Femur (tissue), 1 donor: ENCODE results near the gene CAPN11.
"Not testable (repeated sequence)": the region's sequence is repeated elsewhere in the genome, so short reads cannot be mapped to it uniquely, and the experiment has no call there.

Experiments
- DNase-seq: peaks from one replicate; pipeline ENCODE4 v3.0.0-alpha.2; 2017

CAPN11 gene

GRCh38 chr6:44183783-44184182, 25.2 kb downstream of the CAPN11 start:
- DNase-seq = no peak

- not testable (repeated sequence) for DNase-seq
Observed at GRCh38 chr6:44185356-44185755, 26.7 kb downstream of the CAPN11 start.

- DNase-seq = no peak
Observed at GRCh38 chr6:44185953-44186634, 27.5 kb downstream of the CAPN11 start.

DNA sequence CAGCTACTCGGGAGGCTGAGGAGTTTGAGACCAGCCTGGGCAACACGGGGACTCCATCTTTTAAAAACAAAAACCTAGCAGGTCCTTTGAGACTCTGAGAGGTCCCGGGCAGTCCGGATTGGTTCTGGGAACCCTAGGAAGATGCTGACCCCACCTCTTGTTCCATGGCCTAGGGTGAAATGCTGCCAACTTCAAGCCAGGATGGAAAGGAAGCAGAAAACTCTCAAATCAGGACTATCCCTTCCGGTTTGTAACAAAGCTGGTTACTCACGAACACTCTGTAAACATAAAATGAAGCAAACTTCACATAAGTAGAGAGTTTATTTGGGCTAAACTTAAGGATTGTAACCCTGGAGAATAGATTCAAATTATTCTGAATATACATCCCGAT, 28.0 kb downstream of the CAPN11 start:
- DNase-seq = no peak

DNA sequence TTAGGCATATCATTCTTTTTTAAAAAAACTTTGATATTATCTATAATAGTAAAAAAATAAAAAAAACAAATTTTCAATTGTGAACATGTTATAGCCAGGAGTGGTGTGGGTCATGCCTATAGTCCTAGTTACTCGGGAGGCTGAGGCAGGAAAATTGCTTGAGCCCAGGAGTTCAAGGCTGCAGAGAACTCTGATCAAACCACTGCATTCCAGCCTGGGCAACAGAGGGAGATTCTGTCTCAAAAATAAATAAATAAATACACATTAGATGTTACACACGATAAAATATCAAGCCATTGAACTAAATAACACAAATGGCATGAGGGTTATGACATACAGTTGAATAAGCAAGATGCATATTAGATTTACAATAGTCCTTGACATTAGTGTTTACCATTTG, 30.2 kb downstream of the CAPN11 start:
- DNase-seq = no peak

DNA sequence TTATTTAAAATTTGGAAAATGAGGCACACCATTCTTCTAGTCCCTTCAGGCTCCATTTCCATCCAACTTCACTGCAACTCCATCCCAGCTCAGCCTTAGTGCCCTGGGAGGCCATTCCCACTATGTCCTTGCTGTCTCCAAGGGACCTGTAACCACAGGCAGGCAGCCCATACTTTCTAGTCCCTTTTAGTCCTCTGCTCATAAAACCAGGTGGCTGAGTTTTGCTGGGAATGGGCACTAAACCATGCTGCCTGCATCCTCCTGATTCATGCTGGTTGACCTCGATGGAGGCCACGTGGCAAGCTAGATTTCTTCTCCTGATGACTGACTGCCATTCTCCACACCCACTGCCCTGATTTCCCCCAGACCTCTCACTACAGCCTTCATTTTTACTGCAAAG, 30.6 kb downstream of the CAPN11 start:
- DNase-seq = no peak

DNA sequence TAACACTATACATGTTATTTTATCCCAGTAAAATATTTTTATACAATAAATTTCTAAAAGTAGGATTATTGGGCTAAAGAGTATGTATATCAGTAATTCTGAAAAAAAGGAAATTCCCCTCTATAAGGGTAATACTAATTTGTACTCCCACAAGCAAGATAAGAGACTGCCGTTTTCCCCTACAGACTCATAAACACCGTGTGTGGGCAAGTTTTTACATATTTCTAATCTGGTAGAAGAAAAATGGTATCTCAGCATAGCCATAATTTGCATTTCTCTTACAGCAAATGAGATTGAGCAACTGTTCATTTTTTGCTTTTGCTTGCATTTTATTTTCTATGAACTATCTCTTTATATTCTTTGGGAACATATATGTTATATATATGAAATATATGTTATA, 32.1 kb downstream of the CAPN11 start:
- no peak for DNase-seq

GRCh38 chr6:44192428-44193041, 33.9 kb downstream of the CAPN11 start:
- no peak for DNase-seq

GRCh38 chr6:44193307-44193910, 34.8 kb downstream of the CAPN11 start:
- DNase-seq = no peak

- DNase-seq = no peak
Observed at GRCh38 chr6:44194326-44194725, 35.7 kb downstream of the CAPN11 start.

GRCh38 chr6:44196351-44196750, 37.7 kb downstream of the CAPN11 start:
- not testable (repeated sequence) for DNase-seq

GRCh38 chr6:44198684-44199083, 40.1 kb downstream of the CAPN11 start:
- DNase-seq = no peak

DNA sequence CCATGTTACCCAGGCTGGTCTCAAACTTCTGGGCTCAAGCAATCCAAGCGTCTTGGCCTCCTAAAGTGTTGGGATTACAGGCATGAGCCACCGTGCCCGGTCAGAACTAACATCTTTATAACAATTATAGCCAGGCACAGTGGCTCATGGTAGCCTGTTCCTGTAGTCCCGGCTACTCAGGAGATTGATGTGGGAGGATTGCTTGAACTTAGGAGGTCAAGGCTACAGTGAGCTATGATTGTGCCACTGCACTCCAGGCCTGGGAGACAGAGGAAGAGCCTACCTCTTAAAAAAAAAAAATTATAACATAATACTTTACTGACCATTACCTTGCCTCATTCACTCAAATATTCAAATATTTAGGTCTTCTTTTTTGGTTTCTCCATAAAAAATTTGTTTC, 41.3 kb downstream of the CAPN11 start:
- DNase-seq = no peak

- DNase-seq = no peak
Observed at GRCh38 chr6:44201200-44201599, 42.6 kb downstream of the CAPN11 start.

GRCh38 chr6:44201638-44202303, 43.2 kb downstream of the CAPN11 start:
- no peak for DNase-seq

- no peak for DNase-seq
Observed at GRCh38 chr6:44202332-44202971, 43.8 kb downstream of the CAPN11 start.

DNA sequence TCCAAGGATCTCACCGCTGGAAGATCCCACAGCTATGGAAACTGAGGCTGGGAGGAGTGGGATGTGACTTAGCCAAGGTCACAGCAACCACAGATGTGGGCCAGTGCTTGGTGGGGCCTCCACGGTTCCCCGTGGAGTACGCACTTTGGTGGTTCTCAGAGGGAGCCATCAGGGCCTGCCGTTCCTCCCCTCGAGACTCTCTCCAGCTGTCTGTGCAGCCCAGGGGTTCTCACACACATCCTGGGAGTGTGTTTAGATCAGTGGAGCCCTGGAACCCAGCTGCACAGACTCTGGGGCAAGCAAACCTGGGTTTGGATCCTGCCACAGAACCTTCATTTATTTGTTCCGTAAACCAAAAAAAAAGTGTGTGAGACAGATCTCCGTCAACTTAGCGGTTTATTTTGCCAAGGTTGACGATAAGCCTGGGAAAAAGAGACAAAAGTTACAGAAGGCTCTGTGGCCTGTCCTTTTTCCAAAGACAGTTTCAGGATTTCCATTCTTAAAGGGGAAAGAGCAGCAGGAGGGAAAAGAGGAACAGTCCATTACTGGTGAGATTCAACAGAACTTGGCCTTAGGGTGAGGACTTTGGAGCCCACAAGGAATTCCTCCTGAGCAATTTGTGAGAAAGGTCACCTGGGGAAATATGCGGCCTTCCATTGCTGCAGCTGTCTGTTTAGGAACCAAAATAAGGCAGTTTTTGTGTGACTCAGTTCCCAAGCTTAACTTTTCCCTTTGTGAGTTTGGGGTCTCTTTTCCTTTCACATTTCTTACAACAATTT, 44.5 kb downstream of the CAPN11 start:
- no peak for DNase-seq

- no peak for DNase-seq
Observed at GRCh38 chr6:44203955-44204354, 45.3 kb downstream of the CAPN11 start.

GRCh38 chr6:44207966-44208365, 49.3 kb downstream of the CAPN11 start:
- DNase-seq = no peak

DNA sequence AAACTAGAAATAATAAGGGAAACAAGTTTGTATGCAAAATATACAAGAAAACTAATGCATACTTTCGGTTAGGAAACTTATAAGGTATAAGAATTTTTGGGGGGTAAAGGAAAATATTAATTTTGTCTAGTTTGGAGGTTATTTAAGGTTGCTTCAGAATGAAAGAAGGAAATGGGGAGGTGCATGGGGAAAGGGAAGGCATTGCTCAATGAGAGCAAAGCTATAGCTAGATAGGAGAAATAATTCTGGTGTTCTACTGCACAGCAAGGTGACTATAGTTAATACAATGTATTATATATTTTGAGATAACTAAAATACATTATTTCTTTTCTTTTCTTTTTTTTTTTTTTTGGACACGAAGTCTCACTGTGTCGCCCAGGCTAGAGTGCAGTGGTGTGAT, 52.7 kb downstream of the CAPN11 start:
- no peak for DNase-seq

DNA sequence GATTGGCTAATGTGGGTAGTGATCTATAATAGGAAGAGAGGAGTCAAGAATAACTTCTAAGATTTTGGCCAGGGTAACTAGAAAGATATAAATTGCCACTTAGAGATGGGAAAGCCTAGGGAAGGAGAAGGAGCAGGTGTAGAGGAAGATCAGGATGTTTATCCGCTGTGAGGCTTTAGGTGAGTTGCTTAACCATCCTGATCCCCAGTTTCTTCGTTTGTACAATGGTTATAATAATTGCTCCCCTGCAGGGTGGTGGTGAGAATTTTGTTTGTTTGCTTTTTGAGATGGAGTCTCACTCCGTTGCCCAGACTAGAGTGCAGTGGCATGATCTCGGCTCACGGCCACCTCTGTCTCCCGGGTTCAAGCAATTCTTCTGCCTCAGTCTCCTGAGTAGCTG, 55.7 kb downstream of the CAPN11 start:
- DNase-seq = no peak

GRCh38 chr6:44216677-44217331, 58.2 kb downstream of the CAPN11 start, which contains the start of gene MYMX:
Gene MYMX, plus strand, starts transcription at chr6:44216926. Its CDS starts 546 bp downstream, at chr6:44217472.
- DNase-seq = peak; percentile 79
